Stomach smooth muscle (tissue), 2 donors: ENCODE measurements around the gene C19orf12.
"Not testable (repeated sequence)": the region's sequence is repeated elsewhere in the genome, so short reads cannot be mapped to it uniquely, and the experiment has no call there.

Source experiments
- H3K27ac ChIP-seq: one replicate; pipeline ENCODE4 v1.7.0; 2013; ENCODE audit warnings: mild to moderate bottlenecking, low read length, inconsistent platforms
- H3K27me3 ChIP-seq, 2 donors: one replicate each; pipeline ENCODE4 v1.7.0; 2013; ENCODE audit warnings: low read length in 2 of 2; ENCODE audit not compliant: insufficient read depth in 2 of 2, control insufficient read depth in 1 of 2
- H3K36me3 ChIP-seq, 2 donors: one replicate each; pipeline ENCODE4 v1.7.0; 2013; ENCODE audit warnings: low read length in 2 of 2; ENCODE audit not compliant: control insufficient read depth in 2 of 2, insufficient read depth in 2 of 2
- H3K4me1 ChIP-seq: one replicate; pipeline ENCODE4 v1.7.0; 2013; ENCODE audit warnings: low read length; ENCODE audit not compliant: control insufficient read depth, insufficient read depth
- H3K4me3 ChIP-seq, 2 donors: one replicate each; pipeline ENCODE4 v1.7.0; 2013; ENCODE audit warnings: low read length in 2 of 2
- H3K9ac ChIP-seq, 2 donors: one replicate each; pipeline ENCODE4 v1.7.0; 2013; ENCODE audit warnings: low read length in 2 of 2, mild to moderate bottlenecking in 1 of 2
- H3K9me3 ChIP-seq, 2 donors: one replicate each; pipeline ENCODE4 v1.7.0; 2013; ENCODE audit warnings: low read length in 2 of 2; ENCODE audit not compliant: control insufficient read depth in 2 of 2
- donor health status: healthy.
- donor health status: Pancreatic carcinoma.

Gene C19orf12

GRCh38 chr19:29675120-29675649, 39.9 kb downstream of the C19orf12 start:
- Histone ChIP-seq H3K27ac (no peak overlapping the region), H3K9ac (no peak overlapping the region), H3K4me1 (peaks cover 45% of the 10 kb centered on the region)

DNA sequence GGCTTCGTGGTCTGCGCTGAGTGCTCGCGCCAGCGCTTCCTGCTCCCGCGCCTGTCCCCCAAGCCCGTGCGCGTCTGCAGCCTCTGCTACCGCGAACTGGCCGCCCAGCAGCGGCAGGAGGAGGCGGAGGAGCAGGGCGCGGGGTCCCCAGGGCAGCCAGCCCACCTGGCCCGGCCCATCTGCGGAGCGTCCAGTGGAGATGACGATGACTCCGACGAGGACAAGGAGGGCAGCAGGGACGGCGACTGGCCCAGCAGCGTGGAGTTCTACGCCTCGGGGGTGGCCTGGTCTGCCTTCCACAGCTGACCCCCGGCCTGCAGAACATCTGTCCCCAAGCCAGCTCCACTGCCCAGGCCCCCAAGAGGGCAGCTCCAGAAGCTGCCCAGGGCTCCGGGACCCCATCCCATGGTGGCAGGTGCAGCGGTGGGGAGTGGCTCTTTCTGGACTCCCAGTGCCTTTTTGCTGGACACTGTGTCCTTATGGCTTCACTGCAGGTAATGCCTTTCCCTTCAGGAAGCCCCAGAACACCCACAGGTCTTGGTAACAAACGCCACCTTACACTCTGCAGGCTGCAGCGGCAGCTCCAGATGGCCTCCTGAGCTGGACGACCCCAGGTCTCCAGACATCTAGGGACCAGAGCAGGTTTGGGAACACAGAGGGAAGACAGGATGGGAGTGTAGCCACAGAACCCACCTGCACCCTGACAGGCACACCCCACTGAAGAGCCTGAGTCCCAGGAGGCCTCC, 40.5 kb downstream of the C19orf12 start:
- Histone ChIP-seq H3K27me3 (no peaks in the 10 kb centered on the region), H3K36me3 (peaks cover 0 to 17% of the 10 kb centered on the region in 2 donors), H3K4me1 (peaks cover 42% of the 10 kb centered on the region), H3K4me3 (no peak overlapping the region), H3K9me3 (no peaks in the 10 kb centered on the region), H3K27ac (no peak overlapping the region), H3K9ac (no peak overlapping the region)

More at GRCh38 chr19:29675120-29675649, 39.9 kb downstream of the C19orf12 start:
- Histone ChIP-seq H3K36me3 (peaks cover 0 to 17% of the 10 kb centered on the region in 2 donors), H3K4me3 (no peak overlapping the region), H3K27me3 (no peaks in the 10 kb centered on the region), H3K9me3 (no peaks in the 10 kb centered on the region)

GRCh38 chr19:29673451-29674371, 41.4 kb downstream of the C19orf12 start:
- Histone ChIP-seq H3K4me1 (peaks cover 46% of the 10 kb centered on the region), H3K27ac (no peak overlapping the region), H3K36me3 (peaks cover 0 to 17% of the 10 kb centered on the region in 2 donors), H3K9ac (no peak overlapping the region), H3K4me3 (no peak overlapping the region), H3K9me3 (no peaks in the 10 kb centered on the region), H3K27me3 (no peaks in the 10 kb centered on the region)

DNA sequence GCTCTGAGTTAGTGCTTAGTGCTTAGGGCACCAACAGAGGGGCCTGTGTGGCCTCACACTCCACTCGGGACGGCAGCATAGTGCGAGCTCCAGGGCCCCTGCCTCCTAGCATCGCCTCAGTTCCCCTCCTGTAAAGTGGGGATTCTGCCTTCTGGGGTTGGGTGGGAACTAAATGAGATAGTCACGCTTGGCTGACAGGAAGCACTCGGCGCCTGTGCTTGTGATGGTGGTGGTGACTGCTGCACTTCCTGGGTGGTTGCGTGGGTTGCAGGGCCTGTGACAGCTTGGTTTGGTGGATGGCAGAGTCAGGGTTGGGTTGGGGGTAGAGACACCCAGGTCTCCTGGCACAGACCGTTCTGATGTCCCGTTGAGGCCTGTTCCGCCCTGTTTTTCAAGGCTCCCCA, 42.1 kb downstream of the C19orf12 start:
- Histone ChIP-seq H3K27ac (no peak overlapping the region), H3K9me3 (no peaks in the 10 kb centered on the region), H3K4me1 (peaks cover 44% of the 10 kb centered on the region), H3K9ac (no peak overlapping the region), H3K36me3 (peaks cover 0 to 17% of the 10 kb centered on the region in 2 donors), H3K4me3 (no peak overlapping the region), H3K27me3 (no peaks in the 10 kb centered on the region)

DNA sequence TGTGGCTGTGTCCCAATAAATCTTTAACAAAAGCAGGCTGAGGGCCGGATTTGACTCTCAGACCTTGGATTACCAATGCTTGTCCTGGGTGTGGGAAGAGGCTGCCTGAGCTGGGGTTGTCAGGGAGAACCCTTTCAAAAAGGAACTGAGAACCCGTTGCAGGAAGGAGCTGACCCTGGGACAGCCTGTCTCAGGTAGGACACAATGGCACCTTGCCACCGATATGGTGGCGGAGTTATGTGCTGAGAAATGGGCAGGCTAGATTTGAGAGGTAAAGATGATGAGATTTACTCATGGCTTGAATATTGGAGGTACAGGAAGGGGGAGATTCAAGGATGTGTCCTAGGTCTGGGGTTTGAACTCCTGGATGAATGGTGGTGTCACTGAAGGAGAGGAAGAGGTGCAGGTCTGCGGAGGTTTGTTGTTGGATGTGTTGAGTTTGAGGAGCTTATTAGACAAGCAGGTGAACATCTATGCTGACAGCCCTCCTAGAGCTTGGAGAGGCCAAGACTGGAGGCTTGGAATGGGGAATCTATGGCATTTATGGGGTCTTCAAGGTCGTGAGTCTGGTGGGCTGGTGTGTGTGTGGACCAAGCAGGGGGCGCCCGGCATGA, 42.6 kb downstream of the C19orf12 start:
- H3K27ac ChIP-seq, result no peak overlapping the region

GRCh38 chr19:29671393-29672160, 43.5 kb downstream of the C19orf12 start:
- H3K9me3 ChIP-seq, result no peaks in the 10 kb centered on the region
- H3K4me1 ChIP-seq, result peaks cover 47% of the 10 kb centered on the region
- H3K27ac ChIP-seq, result no peak overlapping the region
- H3K9ac ChIP-seq, result no peak overlapping the region
- H3K36me3 ChIP-seq, result peaks cover 0 to 14% of the 10 kb centered on the region in 2 donors
- peak overlapping the region in 1 of 2 donors; percentile 44 for H3K4me3 ChIP-seq
- H3K27me3 ChIP-seq, result no peaks in the 10 kb centered on the region

More for the DNA sequence above, 42.6 kb downstream of the C19orf12 start:
- H3K4me3 ChIP-seq, result no peak overlapping the region
- no peaks in the 10 kb centered on the region for H3K27me3 ChIP-seq
- peaks cover 45% of the 10 kb centered on the region for H3K4me1 ChIP-seq
- no peaks in the 10 kb centered on the region for H3K9me3 ChIP-seq
- H3K36me3 ChIP-seq, result peaks cover 0 to 17% of the 10 kb centered on the region in 2 donors
- no peak overlapping the region for H3K9ac ChIP-seq

- H3K4me3 ChIP-seq, result peak overlapping the region in 1 of 2 donors; percentile 44
- H3K9ac ChIP-seq, H3K27ac ChIP-seq, H3K27me3 ChIP-seq, H3K9me3 ChIP-seq: not testable (repeated sequence)
- H3K36me3 ChIP-seq, result peaks cover 0 to 14% of the 10 kb centered on the region in 2 donors
- peaks cover 51% of the 10 kb centered on the region for H3K4me1 ChIP-seq
Measured at GRCh38 chr19:29671026-29671392, 44.1 kb downstream of the C19orf12 start.

DNA sequence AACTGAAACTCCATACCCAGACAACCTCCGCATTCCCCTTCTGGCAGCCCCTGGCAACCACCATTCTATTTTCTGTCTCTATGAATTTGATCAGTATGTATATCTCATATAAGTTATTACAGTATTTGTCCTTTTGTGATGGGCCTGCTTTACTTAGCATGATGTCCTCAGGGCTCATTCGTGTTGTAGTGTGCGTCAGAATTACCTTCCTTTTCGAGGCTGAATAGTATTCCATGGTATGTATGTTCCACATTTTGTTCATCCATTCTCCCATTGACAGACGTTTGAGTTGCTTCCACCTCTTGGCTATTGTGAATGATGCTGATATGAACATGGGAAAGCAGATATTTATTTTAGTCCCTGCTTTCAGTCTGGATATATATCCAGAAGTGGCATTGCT, 44.8 kb downstream of the C19orf12 start:
- H3K4me3 ChIP-seq, result no peak overlapping the region
- peaks cover 55% of the 10 kb centered on the region for H3K4me1 ChIP-seq
- no peak overlapping the region for H3K9ac ChIP-seq
- peaks cover 0 to 7% of the 10 kb centered on the region in 2 donors for H3K36me3 ChIP-seq
- H3K27me3 ChIP-seq, result no peaks in the 10 kb centered on the region
- no peak overlapping the region for H3K27ac ChIP-seq
- H3K9me3 ChIP-seq, result no peaks in the 10 kb centered on the region

DNA sequence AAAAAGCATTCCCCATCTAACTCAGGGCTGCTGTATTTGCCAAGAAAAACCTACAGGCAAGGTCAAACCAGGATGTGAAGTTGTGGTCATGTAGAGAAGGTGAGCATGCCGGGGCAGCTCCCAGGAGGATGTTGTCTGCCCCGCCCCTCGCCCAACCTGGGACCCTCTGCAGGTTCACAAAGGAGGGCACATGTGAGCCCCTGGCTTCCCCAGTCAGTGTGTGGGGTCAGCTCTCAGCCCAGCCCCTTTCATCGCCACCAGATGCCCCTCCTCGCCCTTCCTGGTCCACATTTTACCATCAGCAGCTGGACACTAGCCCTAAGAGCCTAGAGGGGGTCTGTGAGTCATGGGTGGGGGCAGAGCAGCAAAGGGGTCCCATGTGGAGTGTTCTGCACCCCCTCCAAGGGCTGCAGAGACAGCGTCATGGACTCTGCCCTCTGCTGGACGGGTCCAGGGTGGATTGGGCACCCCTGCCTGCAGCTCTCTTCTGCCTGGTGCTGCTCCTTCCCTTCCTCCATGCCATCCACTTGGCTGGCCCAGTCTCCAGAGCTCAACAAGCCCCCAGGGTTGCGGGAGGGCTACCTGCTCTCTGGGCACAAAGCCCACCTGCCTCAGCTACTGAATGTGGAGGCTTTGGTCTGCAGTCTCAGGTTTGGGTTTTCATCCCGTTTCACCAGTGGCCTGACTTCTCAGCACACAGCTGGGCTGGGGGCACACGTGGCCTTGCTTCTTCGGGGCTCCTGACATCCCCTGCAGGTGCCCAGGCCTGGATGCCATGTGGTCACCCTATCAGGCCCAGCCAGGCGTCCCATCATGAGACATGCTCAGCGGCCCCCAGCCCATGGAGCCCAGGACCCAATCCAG, 46.1 kb downstream of the C19orf12 start:
- Histone ChIP-seq H3K9ac (no peak overlapping the region), H3K4me3 (no peak overlapping the region), H3K36me3 (peaks cover 0 to 2% of the 10 kb centered on the region in 2 donors), H3K9me3 (no peaks in the 10 kb centered on the region), H3K27ac (peak overlapping the region; percentile 91), H3K4me1 (peaks cover 65% of the 10 kb centered on the region), H3K27me3 (no peaks in the 10 kb centered on the region)
